Measurements from ENCODE around the gene ZNF669.

Gene ZNF669

GRCh38 chr1:247054992-247055415 is 49.2 kb downstream of the ZNF669 start:
- no peak overlapping the region for H3K4me3 ChIP-seq (ENCODE audit: low read depth, low read length)
- no peak for TF ChIP-seq CTCF (IDR thresholded peaks at IDR 0.05; ENCODE audit: borderline replicate concordance, insufficient read depth, low read depth, low read length)
